ENCODE results near the gene FTCDNL1.

The FTCDNL1 gene

DNA sequence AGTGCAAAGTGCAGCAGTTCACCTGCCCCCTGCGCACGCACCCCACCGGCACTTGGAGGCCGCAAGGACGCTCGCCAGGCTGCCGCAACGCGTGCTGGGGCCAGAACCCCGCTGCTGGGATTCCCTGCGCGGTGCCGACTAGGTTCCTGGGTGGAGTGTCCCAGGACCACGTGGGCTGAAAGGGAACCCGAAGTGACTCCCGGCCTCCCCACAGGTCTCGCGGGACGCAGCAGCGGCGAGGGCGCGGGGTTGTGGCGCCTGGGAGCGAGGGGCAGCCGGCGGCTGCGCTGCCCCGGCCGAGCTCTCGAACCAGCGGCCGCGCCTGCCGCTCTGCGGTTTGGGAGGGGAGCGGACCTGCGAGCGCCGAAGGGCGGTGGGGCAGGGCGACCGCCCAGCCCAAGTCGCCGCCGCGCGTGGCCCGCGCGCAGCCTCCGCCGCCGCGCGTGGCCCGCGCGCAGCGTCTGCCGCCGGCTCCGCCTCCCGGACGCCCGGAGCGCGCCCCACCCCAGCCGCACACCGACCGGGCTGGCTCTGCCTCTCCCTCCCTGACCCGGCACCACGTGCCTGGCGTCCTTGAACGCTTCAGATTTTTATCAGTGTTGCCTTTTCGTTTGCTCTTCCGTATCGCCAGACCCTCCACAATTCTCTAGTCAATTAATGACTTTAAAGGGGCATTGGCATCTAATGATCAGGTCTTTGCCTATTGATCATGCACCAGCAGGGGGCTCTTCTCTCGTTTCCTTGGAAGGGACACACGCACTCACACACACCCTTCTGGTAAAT, at the start of gene FTCDNL1:
FTCDNL1 (minus strand) TSS at position 475 of the 783 bp plus-strand sequence. CDS start 2,230 bp downstream, outside the sequence.
- DNase-seq = peak; percentile 70

DNA sequence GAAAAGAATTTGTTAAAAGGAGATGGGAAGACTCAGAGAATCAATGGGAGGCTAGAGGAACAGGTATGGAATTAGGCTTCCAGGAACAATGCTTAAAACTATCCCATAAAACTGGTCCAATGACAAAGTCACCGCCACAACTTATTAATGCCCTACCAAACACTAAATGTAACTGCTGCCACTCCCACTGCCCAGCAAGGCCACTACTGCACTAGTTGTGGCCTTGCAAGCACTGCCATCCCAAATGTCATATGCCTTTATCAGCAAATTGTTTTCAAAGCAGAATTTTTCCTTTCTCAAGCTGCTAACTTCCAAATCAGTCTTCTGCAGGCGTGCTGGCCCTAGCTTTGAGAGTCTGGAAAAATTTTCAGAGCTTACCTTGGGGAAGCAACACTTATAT, 45.6 kb upstream of the FTCDNL1 start:
- DNase-seq = no peak

DNA sequence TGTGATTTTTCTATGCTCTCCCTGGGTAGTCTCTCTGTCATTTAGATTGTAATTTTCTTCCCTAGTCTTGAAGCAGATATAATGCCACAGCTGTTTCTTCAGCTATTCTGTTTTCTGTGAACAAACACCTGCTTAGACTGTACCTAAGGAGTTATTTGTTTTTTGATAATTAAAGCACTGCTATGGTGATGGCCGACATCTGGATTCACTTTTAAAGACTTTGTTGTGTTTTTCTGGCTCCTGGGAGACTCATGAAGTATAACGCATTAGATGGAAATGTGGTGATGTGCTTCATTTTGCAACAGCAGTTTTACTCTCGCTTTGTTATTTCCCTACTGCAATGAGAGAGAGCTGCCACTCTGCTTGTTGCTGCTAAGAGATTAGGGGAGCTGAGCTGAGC, 44.4 kb upstream of the FTCDNL1 start:
- no peak for DNase-seq

DNA sequence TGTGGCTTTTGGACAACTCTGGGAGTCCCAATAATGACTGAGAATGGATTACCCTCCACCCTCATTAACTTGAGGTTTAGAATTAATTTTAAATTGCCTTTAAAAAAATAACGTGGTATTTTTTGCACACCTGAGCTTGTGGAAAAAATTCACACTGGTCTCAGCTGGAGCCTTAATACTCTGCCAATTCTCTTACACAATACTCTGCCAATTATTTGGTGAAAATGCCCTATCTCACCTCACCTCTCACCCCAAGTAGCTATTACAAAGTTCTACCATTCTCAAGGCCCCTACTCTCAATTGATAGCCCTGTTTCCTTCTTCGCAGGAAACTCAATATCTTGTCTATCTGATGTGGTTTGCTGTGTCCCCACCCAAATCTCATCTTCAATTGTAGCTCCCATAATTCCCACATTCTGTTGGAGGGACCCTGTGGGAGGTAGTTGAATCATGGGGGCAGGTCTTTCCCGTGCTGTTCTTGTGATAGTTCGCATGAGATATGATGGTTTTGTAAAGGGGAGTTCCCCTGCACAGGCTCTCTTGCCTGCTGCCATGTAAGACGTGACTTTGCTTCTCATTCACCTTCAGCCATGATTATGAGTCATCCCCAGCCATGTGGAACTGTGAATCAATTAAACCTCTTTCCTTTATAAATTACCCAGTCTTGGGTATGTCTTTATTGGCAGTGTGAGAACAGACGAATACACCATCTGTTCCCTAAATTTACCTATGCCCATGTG, 32.7 kb upstream of the FTCDNL1 start:
- DNase-seq = no peak

DNA sequence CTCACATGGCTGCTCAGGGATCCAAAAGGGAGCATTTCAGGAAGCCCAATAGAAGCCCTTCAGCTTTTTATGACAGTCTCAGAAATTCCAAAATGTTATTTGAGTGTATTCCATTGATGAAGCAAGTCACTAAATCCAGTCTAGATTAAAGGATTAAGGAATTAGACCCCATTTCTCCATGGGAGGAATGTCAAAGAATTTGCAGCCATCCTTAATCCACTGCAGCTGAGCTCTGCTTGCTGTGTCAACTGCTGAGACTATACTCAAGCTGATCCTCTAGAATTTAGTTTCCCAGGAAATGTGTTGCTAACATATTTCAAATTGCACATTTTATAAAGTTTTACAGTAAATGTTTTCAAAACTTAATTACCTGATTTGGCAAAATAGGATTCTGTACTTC, 31.7 kb upstream of the FTCDNL1 start:
- DNase-seq = no peak

DNA sequence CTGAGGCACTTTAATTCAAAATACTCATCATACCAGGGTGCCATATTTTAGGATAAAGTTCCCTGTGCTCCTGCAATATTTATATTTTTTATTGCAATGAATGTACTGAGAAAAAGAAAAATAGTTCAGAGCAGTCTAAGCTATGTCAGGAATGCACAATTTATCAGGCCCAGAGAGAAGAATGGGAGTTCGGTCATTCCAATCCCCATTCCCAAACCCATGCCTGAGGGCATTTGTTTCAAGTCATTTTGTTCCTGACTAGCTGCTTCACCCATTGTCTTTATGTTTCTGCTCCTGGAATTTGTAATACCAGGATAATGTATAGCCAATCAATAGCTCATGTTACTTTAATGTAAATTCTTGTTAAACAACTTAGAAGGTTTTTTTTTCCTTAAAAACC, 24.4 kb upstream of the FTCDNL1 start:
- no peak for DNase-seq

DNA sequence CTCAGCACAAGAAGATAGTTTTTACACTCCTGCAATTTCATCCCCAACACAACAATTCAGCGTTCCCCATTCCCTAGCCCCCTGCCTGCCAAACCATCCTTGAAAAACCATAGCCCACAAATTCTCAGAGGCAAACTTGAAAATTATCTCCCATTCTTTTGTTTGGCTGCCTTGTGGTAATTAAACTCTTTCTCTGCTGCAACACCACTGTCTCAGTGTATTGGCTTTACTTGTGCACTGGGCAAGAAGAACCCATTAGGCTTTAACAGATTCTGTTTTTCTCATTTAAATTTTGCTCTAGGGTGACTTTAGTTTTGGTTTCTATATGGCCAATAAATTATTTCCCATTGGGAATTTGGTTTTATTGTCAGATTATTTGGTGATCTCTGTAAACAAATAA, 23.2 kb upstream of the FTCDNL1 start:
- DNase-seq = no peak

DNA sequence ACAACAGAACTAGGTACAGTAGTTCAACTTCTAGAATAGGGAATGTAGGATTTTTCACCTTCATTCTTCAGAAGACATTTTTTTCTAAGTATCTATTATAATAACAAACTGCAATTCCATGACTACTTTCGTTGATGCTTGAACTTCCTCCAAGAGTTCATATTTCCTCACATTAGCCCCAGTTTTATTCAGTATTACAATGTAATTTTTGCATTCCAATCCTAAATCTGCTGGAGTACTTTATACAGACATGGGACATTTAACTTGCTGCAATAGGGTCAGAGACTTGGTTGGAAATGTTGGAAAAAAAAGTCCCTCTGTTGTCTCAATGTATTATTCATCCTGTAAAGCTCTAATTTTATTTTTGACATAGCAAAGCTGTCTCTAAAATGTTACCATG, 19.6 kb upstream of the FTCDNL1 start:
- DNase-seq = no peak

DNA sequence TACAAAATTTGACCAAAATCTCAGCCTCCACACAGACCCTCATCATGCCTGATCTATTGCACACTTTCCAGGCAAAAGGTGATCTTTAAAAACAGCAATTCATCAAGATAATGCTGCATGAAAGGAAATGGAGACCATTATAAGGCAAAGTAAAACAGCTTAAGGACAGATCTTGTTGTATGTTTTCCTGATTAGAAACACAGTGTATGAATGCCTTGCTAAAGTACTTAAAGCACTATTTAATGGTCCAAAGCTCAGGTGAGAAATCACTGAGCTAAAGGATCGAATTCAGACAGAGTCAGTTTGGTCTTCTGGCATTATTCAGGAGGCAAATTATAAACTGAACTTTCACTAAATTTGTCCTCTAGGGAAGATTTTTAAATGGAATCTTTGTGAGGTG, 18.7 kb upstream of the FTCDNL1 start:
- DNase-seq = no peak

DNA sequence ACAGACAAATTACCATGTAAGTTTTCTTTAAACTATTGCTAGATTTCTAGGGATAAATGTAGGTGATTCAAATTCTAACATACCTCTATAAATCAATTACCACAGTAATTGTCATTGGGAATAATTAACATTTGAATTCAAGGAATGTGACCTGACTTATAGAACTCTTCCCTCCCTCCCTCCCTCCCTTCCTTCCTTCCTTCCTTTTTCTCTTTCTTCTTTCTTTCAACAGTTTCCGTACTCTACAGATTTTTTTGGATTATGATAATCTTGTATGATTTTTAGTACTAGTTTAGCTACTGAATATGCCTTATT, 18.2 kb upstream of the FTCDNL1 start:
- no peak for DNase-seq

DNA sequence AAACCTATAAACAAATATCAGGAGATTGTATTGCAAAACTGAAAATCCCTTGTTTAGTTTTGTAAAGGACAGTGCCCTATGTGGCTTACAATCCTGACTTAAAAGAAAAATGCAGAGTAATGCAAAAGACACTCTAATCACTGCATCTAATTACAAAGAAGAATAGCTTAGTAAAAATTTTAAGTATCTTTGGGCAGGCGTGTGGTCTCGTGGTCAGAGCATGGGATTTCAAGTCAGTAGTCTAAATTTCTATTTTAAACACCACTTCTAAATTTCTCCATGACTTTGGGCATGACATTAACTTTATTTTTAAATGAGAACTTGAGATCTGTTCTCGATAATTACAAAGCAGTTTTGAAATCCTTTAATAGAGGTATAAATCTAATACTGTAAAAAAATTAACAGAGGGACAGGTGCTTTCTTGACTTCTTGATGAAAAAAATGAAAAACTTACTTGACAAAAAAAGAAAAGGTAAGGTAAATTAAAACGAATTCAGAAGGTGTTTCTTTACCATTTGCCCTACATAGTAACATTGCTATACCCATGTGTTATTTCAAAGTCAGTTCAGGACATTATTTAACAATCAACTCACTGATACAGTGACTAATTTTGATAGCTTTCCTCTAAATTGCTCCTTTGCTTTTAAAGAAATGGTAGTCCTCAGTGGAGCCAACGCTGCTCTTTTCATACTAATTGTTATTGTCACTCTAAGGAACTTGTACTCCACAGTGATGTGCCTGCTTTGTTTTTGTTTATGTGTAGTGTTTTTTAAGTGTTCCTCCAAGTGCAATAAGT, 17.6 kb upstream of the FTCDNL1 start:
- no peak for DNase-seq

DNA sequence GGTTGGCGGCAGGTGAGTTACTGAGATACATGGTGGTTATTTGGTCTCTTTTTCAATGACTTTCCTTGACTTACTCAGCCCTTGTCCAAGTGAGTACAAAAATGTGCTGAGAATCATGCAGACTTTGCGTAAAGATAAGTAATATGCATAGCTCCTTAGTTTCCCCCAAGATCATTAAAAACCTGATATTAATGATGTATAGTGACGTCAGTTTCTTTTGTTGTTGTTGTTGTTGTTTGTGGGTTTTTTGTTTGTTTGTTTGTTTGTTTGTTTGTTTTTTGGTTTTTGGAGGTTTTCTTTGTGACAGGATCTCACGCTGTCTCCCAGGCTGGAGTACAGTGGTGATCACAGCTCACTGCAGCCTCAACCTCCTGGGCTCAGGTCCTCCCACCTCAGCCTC, 14.9 kb upstream of the FTCDNL1 start:
- no peak for DNase-seq

DNA sequence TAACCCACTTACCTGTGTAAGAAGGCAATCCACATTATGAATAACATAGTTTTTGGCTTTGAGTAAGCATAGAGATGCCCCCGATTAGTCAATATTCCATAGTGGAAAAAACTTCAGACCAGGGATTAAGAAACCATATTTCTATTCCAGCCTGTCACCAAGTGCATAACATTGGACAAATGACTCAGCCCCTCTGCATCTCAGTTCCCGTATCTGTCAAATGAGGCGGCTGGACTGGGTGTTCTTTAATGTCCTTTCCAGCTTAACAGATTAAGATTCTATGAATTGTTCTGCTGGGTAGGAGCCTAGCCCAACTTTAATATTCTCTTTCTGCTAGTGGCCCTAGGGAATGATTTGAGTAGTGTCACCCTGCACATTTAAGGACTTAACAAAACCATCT, 11.8 kb upstream of the FTCDNL1 start:
- no peak for DNase-seq

DNA sequence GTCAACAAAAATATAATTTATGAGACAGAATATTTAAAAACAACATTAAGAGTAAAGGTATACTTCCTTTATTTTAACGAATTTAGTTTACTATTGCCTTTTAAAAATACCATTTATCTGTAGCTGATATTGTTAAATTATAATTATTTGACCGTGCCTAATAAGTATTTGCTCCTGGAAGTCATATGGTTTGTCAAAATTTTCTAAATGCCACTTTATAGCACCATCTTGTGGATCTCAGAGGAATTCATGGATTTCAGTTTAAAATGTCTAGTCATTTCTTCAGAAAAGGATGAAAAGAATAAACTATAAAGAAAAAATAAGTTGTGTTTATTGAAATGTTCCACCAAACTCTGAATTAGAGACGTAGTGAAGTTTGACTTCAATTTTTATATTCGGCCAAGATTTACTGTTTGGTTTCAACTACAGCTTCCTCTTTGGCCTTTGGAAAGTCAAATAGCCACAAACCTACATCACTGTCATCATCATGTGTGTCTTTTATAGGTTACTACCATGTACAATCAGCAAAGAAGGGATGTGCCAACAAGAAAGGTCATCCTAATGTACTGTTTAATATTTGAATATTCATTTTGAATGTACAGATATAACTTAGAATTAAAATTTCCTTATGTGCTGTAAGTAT, 10.3 kb upstream of the FTCDNL1 start:
- no peak for DNase-seq

DNA sequence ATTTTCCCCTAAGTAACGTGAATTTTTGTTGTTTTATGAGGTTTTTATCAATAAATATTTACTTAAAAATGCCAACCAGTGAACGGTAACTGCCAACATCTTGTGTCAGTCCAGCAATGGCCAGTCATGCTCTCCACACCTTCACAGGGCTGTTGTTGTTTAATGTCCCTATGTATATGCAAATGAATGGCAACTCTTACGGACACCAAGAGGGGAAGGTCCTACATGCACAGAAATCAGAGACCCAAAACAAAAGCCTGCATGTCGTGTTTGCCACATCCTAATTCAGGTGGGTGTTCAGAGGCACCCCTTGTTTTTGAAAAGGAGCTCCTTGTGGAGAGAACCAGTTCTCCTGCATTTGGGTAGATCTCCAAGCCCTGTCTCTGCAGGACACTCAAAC, 4.8 kb upstream of the FTCDNL1 start:
- DNase-seq = no peak

DNA sequence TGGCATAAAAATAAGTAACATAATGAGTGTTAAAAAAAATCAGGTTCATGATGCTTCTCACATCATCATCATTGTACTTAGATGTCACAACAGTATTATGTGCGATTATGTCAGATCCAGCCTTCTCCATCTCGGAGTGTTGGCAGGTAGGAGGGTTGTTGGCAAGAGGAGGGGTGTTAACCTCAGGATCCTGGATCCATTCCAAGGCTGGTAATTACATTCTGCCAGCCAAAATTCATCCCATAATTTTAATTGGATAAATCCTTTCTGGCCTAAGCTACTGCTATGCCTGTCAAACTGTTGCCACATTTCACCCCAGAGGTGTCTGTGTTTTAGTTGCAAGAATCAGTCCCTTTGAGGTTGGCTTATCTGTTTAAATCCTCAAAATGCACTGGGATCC, 891 bp upstream of the FTCDNL1 start:
- no peak for DNase-seq

DNA sequence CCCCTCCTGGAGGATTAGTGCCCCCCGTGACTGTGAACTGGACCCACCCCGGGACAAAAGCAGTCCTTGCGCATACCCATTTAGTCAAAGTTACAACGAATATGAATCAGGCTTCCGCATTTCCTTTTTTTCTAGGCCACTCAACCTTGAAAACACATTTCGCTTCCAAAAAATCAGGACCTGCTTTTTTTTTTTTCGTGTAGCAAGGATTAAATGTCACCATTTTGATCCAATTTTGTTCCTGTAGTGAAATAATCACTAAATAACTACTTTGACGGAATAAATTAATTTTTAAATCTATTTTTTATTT, 464 bp upstream of the FTCDNL1 start:
- DNase-seq = no peak

DNA sequence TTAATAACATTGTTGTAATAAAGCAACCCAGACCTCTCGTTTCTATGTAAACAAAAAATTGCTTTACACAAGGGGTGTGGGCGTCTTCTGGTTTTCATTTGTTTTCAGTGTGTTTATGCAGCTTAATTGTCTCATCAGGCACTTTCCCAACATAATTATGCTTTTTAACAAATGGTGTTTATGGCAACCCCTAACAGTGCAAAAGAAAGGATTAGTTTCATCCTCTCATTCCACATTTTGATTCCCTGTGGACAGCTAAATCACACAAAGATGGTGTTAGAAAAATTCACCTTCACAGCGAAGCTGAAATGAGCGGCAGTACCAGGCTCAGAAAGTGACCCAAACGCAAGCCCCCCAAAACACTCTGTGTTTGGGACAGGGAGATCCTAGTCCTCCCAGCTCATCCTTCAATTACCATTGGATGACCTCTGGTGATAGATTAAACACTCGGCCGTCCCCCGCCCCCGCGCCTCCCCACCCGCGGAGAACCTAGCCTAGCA, 724 bp downstream of the FTCDNL1 start:
- DNase-seq = no peak

DNA sequence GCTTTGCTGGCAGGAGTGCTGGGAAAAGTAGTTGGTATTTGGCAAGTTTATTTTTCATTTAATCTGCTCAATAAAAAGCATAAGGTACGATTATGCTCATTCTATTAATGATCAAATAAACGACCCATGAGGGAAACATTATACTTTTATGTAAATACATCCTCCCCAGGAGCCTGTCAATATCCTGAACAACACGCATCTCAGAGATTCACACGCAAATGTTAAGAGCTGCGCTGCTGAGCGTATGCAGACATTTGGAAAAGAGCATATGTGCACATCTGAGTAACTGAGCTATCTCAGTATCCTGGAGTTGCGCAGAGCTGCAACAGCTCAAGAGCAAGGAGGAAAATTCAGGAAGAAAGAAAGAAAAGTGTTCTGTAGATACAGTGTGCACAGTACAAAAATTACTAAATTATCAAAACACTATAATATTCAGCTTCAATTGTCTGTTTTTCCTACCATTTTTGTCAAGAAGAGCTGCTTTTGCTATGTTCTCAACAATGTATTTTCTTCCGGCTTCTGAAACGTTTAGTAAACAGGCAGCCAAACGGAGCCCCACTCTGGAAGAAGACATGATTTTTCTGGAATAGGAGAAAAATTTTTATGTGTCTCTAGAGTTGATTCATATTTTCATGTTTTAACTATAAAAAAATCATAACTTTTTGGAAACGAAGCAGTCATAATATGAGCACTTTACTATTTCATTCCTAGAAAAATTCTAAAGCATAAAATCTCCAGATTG, 2.4 kb downstream of the FTCDNL1 start:
- no peak for DNase-seq

DNA sequence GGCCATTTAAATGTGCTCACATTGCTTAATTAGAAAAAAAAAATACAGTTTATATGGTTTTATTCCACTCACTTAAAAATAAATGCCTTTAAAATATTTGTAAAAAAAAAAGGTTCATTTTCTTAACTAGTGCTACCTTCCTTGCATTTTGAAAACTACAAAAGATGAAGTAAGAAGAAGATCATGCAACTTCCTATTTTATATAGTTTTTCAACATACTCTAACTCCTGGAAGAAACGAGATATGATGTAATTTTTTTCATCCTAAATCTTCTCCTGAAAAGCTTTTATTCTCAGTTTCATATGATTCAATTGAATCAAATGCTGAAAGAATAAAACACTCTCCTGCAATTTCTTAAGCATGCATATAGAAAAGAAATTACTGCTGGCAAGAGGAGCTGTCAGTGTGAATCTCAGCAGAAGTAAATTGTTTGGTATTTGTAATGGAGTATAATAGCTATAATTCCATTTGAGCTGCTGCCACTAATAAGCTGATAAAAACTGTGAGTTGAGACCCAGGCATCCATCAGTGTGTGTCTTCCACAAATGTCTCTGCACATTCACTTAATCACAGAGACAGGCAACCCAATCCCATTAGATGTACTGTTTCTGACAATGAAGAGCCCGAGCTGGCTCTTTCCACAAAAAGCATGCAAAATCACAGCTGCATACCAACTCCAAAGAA, 3.7 kb downstream of the FTCDNL1 start:
- no peak for DNase-seq

DNA sequence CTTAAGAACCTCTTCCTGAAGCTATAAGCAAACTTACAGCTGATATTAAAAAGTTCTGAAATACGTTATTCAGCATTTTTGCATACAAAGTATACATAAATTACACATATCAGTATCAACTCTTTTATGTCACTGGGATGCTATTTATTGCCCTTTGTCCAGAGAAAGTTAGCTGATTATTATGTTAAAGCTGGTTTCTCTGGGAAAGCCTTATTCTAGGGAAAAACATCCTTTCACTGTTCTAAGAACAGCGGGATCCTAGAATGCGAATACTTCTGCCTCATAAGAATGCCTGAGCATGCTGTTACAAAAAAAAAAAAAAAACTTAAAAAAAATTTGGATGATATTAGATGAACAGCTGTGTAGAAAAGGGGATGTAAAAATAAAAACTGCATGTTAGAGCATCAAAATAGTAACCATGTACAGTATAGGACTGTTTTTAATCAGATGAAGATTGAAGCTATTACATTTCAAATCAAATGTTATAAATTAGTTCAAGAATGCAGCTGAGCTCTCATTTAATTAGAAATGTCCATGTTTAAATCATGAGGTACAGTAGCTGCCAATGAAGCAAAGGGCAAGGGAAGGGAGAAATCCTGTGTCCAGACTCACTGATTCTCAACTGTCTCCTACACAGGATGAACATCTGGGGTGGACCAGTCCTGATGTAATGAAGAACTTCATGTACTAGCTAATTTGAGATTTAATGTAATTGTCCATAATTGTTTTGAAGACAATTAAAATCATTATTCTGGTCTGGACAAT, 8.2 kb downstream of the FTCDNL1 start:
- DNase-seq = no peak

Data from stimulated activated CD4-positive, alpha-beta T cell treated with anti-CD3 and anti-CD28 coated beads, Interleukin-12 subunit alpha, Interleukin-12 subunit beta, amount 100 ng/mL, for 4 hours (primary cell).